SH-SY5Y (cell line): ENCODE results near the gene EYA2.

Source experiments
- GATA2 ChIP-seq: IDR thresholded peaks from 2 replicates; pipeline ENCODE4 v1.6.1; 2011; ENCODE audit warnings: mild to moderate bottlenecking, low read depth, low read length
- GATA3 ChIP-seq: IDR thresholded peaks from 2 replicates; pipeline ENCODE4 v1.6.1; 2011; ENCODE audit warnings: low read depth, mild to moderate bottlenecking, low read length, moderate library complexity

DNA sequence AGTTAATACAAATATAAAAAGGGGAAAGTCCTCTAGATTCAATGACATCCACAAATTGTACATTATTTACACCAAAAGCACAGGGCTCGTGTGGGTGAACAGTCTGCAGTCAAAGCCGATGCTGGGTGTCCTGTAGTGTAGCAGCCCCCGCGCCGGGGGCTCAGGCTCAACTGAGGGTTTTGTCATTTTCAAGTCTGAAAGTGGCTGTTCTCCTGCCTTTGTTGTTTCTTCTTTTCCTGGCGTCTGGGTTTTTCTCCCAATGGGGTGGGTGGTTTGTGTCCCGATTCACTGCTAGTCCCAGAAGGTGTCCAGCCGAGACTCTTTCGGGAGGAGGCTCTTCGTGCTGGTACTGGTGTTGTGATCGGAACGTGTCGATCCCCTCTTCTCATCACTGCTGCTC lies 315.8 kb downstream of the EYA2 start:
- TF ChIP-seq GATA3 (no peak), GATA2 (no peak)
